HG02571 (cell line): ENCODE results near the gene CDC42BPG.

Experiments
- ATAC-seq: cut with Tn5 transposase; IDR thresholded peaks from one replicate; pipeline ENCODE4 v1.9.1; 2021; ENCODE audit warnings: mild to moderate bottlenecking, moderate library complexity; ENCODE audit not compliant: unreplicated experiment

CDC42BPG gene

DNA sequence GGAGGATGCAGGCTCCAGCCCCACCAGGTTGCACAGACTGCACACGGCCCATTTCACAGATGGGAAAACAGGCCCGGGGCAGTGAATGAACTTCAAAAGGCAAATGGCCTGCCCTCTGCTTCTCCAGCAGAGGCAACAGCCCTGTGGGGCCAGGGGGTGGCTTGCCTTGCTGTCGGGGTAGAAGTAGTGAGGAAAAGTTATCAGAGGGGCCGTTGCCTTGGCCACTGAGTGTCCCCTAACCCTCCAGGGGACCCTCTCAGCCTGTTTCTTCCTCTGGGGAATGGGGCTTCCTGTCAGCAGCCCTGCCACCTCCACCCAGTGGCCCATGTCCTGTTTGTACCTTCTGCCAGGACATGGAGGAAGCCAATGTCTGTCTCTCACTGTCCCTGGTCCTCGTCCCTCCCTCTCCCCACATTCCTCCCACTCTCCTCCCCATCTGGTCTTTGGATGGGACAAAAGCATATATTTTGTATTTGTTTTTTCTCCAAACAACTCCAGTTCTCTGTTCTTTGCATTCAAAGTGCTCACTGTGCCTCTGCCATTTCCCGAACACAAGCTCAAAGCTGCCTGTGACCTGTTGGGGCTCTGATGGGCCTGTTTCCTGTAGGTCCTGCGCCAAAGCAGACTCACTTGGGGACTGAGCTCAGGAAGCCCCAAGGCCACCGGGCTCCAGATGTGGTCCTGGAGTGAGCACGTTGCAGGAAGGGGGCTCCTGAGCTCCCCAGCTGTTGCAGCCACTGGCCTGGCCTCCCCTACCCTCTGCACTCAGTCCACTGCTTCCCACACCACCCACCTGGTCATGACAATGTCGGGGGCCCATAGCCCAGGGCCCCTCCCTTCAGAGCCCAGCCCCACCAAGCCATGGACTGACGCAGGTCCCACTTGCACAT lies 50.9 kb downstream of the CDC42BPG start:
- no peak for ATAC-seq

DNA sequence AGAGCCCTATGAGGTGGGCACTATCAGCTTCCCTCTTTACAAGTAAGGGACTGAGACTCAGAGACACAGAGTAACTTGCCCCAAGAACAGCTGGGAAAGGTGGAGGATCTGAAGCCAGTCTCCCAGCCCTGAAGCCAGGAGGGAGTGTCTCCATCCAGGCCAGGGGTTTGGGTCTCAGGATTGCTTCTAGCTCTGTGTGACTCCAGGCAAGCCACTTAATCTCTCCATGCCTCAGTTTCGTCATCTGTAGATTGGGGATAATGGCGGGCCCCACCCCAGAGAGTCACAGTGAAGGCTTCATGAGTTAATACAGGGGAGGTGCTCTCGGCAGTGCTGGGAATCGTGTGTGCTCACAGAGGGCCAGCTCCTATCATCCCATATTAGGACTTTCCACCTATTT lies 52.0 kb downstream of the CDC42BPG start:
- ATAC-seq = no peak

DNA sequence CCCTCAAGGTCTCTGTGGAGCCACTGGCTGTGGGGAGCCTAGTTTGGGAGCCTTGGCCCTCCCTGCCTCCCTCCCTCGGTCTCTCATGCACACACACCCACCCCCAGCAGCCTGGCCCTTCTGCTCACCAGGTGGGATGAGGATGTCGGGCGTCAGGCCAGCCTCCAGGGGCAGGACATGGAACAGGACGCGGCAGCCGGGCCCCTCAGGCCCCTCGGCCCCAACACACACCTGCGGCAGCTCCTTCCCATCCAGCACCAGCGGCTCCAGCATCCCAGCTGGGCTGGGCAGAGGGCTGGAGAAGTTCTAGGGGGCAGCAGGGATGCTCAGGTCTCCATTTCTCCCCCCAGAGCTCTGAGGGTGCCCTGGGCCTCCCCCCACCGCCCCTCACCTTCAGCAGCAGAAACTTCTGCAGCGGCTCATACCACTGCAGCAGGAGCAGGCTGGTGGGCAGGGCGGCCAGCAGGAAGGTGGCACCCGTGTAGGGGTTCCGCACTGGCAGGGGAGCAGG lies 52.6 kb downstream of the CDC42BPG start:
- no peak for ATAC-seq

DNA sequence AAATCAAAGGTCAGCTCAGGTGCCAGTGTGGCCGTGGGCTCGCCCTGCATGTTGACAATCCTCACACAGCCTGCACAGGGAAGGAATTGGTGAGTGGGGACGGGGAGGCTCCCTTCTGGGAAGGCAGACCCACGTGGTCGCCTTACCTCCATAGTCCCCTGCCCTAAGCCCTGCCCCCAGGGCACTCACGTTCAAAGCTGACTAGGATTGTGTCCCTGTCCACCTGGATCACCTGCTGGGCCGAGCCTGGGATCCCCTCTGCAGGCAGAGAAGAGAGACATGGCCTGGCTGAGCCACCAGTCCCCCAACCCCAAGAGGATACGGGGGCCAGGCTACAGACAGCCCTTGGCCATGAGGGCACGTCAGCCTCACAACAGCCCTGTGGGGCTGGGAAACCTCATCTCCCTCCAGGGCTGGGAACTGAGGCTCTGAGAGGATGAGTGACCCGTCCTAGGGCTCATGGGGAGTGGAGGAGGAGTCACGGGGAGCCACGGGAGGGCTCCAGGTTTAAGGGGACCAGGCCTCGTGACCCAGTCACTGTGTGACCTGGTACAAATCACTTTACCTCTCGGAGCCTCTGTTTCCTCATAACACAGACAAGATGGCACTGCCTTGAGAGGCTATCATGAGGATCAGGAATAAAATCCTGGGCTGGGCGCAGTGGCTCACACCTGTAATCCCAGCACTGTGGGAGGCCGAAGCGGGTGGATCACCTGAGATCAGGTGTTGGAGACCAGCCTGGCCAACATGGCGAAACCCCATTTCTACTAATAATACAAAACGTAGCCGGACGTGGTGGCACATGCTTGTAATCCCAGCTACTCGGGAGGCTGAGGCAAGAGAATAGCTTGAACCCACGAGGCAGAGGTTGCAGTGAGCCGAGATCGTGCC lies 54.0 kb downstream of the CDC42BPG start:
- no peak for ATAC-seq

DNA sequence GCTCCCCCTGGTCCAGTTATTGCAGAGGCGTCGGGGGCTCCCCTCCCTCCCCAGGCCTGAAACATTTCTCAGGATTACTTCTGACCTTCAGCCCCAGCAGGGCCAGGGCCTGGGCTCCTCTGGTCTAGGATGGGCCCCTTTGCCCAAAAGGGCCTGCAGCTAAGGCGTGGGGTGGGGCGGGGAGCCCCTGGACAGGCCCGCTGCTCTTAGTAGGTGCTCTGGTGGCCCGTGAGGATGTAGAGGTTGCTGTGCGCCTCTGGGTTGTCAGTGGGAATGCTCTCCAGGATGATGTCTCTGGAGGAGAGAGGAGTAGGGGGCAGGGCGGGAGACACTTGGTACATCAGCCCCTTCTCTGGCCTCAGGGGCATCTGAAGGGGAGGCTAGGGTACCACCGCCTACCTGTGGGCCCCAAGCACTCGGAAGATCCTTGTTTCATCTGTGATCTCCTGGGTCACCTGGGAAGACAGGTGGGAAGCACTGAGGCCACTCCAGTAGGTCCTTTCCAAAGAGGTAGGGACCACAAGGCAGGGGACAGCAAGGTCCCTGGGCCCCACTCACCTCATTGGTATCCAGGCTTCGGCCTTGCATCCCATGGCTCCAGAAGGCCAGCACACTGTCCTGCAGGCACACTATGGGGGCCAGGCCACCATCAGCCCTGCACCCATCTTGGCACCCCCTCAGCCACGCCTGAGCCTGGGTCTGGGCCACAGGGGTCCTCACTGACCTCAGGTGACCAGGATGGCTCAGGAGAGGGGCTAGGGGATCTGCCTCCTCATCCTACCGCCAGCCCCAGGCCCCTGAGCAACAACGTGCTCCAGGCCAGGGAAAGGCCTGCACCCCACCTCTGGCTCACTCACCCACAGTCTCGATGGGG lies 54.9 kb downstream of the CDC42BPG start:
- no peak for ATAC-seq

DNA sequence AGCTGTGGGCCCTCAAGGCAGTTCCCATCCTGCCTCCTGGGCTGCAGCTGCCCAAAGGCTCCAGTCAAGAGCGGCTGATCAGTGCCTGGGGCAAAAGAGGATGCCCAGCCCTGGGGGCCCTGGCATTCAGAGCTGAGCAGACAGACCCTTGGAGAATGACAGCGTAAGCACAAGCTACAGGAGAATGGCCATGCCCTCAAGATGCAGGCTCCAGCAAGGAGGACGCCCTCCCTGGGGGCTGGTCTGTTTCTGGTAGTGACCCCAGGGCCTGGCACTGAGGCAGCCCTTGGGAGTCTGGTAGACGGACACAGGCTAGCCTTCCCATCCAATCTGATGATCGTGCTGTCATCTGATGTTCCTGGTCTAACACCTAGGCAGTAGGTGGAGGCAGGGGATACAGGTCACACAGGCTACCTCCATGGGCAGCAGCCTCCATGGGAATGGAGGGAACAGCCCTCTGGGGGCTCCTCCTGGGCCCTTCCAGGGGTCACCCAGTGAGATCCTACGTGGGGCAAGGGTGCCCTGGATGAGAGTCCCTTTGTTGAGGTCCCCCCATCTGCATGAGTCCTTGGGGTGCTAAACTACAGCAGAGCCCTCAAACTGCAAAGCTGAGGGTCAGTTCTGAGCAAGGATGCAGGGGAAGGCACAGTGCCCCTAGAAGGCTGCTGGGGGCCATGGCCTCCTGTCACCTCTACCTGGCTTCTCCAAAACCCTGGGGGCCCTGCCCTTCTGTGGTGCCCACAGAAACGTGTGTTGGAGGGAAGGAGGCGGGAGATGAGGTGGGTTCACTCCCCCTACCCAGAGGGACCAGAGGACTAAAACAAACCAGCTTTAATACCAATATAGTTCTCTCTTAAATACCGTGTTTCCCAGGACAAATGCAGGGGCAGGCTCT lies 55.9 kb downstream of the CDC42BPG start:
- no peak for ATAC-seq

DNA sequence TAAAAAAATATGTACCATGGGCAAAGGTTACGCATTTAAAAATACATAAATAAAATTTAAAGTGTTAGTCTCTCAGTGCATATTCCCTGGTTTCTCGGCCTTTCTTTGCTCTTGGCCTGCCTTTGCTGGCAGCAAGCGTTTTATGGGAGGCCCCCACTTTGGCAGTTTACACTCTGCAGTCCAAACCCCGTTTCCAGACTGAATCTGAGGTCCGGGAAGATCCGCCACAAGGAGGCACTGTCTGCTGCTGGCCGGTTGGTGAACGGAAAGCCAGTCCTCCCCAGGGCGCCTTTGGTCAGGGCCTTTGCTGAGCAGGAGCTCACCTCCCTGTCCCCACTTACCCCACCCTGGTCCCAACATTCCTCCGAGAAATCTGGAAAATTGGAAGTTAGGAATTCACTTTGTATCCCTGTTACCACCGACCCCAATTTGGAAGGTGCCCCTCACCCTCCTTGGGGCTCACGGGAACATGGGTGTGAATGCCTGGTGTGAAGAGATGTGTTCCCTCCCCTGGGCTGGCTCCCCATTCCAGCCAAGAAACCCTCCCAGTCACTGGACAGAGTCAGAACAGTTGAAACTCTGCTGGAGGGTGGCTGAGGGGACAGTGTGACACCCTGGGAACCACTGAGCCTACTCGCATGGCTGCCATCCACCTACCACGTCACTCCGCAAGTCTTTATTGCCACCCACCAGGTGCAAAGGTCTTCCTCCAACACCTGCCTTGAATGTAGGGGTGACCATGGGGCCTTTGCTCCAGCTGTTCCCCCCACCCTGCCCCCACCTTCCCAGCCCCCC lies 56.7 kb downstream of the CDC42BPG start:
- no peak for ATAC-seq

DNA sequence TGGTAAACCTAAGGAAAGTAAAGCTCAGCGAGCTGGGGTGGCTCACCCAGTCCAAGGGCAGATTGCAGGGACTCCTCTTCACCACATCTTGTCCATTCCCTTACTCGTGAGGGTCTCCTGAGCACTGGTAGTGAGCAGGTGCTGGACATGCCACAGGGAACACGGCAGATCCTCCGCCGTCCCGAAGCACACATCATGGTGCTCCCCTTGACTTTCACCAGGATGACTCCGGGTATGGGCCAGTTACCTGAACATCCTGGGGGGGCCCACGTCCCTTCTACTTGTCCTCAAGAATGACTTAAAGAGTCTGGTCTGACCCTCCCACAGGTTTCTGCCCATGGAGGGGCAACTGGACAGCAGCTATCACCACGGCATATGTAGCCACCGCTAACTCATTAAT lies 58.1 kb downstream of the CDC42BPG start:
- no peak for ATAC-seq

DNA sequence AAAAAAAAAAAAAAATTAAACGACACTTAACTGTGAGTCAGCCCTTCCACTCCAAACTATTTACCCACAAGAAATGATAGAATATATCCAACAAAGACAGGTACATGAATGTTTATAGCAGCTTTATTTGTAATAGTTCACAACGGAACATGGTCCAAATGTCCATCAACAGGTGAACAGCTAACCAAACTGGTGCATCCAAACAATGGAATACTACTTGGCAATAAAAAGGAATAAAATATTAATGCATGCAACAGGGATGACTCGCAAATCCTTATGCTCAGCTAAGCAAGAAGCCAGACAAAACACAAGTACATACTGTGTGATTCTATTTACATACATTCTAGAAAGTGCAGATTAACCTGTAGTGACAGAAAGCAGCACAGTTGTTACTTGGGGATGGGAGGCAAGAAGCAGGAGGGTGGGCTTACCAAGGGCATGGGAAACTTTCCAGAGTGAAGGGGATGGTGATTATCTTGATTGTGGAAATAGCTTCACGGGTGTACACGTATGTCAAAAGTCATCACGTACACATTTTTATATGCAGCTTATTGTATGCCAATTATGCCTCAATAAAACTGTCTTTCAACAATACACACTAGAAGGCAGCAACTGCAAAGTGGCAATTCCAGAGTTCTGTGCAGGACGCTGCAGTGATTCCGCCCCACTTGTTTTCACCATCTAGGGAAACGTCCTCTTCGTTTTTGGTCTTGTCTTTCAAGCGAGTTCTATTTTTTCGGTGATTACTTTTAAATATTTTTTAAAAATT lies 59.5 kb downstream of the CDC42BPG start:
- no peak for ATAC-seq

DNA sequence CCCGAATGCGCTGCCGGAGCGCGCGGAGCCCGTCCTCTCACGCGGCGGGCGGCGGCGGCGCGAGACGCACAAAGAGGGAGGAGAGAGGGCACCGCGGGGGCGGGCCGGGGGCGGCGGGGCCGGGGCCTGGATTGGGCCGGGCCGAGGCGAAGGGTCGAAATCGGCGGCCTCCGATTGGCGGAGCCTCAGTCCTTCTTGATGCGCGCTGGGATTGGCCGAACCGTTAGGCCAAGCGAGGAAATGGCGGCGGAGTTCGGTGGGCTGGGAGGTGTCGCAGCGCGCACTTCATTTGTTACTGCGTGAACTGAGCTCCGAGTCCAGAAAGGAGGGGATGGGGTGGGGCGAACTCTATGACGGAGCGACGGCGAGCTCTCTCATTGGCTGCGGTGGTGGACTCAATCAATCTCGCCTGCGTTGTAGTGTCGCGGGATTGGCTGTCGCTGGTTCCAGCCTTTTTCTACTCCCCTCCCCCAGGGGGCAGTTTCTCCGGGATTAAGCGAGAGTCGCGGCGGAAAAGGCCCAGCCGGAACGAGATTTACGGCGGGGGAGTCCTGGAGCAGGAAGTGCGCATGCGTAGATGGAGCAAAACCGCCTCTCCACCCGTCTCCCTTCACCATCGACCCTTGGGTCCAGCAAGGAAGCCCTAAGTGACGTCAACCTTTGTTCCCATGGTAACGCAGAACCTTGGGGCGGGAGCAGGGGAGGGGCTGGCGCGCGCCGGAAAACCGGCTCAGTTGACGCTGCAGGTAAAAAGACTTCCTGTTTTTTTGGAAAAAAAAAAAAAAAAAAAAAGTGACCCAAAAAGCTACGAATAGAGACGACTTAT lies 65.8 kb downstream of the CDC42BPG start, which contains the start of gene SF1:
Gene SF1, minus strand, starts transcription at position 70 of the 826 bp plus-strand sequence. CDS start 150 bp downstream, outside the sequence.
- peak; percentile 81 for ATAC-seq

DNA sequence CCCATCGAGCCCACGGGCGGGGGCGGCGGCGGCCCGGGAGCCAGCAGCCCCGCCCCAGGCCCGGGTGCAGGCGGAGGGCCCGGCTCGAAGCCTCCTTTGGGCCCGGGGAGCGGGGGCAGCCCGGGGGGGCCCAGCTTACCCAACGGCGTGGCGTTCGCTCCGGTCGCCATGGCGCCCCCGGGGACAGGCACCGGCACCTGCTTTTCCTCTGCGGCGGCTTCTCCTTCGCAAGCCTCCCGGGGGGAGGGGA lies 66.3 kb downstream of the CDC42BPG start:
- peak; percentile 13 for ATAC-seq

DNA sequence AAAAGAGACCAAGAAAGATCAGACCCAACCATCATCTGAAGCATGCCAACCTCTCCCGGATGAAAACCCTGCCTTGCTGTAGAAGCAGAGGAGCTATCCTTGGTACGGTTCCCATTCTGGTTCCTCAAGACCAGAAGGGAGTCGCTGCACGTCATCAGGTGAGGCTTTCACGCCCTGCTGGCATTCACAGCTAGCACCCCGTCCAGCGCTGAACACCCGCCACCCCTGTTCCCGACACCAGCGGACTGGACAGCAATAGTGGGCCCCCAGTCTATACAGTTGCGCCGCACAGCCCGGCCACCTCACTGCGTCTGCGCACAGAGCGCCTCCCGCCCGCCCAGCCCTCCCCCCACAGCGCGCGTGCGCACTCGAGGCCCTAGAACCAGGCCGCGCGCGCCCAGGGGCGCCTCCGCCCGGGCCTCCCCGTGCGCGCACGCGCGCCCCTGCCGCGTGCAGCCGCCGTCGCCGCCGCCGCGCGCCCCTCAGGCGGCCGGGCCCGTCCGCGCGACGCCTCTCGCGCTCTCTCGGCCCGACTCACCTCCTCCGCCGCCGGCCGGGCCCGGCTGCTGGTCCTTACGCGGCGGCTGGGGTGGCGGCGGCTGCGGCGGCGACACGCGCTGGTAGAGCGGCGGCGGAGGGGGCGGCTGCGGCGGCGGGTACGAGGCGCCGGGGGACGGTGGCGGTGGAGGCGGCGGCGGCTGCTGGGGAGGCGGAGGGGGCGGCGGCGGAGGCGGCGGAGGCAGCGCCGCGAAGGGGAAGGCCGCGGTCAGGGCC lies 66.8 kb downstream of the CDC42BPG start:
- ATAC-seq = no peak

DNA sequence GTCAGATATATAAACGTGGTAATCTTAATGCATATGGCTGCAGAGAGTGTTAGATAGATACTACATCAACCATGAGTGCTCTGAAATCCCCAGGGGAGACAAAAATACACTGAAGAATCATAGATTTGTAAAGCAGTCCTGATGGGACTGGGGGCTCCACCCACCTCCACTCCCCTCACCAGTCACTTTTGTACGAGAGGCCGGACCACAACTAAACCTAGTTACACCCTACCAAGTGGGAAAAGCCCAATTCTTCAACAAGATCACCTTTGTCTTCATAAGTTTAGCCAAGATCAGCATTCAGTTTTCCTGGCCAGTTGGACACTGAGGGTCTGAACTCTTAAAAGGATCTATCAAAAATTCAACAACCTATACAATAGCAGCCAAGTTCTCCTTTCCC lies 67.6 kb downstream of the CDC42BPG start:
- ATAC-seq = no peak

DNA sequence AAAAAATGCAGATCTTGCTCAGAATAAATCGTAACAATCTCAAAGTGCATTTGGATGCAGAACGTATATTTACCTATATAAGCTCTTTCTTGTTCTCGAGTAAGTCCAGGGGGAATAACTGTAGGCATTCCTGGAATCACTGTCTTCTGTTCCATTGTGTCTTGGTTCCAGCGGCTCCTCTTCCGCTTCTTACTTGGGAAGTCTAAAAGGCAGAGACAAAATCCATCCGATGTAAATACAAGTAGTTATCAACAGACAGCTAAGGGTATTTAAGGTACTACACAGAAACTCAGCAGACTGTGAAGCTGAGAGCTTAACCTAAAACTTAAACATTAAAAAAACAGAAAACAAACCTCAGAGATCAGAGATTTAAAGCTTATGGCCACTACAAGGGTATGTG lies 68.0 kb downstream of the CDC42BPG start:
- no peak for ATAC-seq

DNA sequence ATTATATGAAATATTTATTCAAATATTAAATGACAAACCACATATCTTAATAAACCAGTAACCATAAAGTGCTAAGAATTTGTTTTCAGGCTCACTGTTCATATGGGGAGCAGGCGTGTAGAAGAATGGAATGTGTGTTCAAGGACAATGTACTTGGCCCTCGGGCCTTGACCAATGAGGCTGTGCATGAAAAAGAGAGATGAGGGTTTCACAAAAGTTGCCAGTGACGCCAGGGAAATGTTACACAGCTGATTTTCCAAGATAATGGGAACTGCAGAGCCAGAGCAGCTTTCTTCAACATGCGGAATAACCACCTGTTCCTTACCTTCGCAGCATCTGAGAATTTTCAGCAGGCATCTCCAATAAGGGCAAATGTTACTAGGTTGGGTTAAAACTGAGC lies 70.3 kb downstream of the CDC42BPG start:
- no peak for ATAC-seq
